ENCODE measurements around the gene FGD6. TPM values are rescaled to one million over a fixed set of nuclear protein-coding genes. Genes with fewer than 3 reads are reported as not detected.
"Not testable (repeated sequence)": the region's sequence is repeated elsewhere in the genome, so short reads cannot be mapped to it uniquely, and the experiment has no call there.

Gene FGD6
- total RNA-seq, 1 donor from 2014 or later = 8.6 TPM

- Mint-ChIP-seq H3K27me3 (ENCODE audit: low read depth) (no peaks in the 10 kb centered on the region), H3K4me3 (ENCODE audit: unreplicated experiment) (no peak overlapping the region), H3K27ac (ENCODE audit: unreplicated experiment) (no peak overlapping the region), H3K36me3 (ENCODE audit: low read depth) (peaks cover 14% of the 10 kb centered on the region), H3K4me1 (ENCODE audit: low read depth) (peaks cover 12% of the 10 kb centered on the region), H3K9me3 (ENCODE audit: low read depth) (no peaks in the 10 kb centered on the region)
- DNase-seq (ENCODE audit: low spot score) = no peak
- TF ChIP-seq, protein P1, sequence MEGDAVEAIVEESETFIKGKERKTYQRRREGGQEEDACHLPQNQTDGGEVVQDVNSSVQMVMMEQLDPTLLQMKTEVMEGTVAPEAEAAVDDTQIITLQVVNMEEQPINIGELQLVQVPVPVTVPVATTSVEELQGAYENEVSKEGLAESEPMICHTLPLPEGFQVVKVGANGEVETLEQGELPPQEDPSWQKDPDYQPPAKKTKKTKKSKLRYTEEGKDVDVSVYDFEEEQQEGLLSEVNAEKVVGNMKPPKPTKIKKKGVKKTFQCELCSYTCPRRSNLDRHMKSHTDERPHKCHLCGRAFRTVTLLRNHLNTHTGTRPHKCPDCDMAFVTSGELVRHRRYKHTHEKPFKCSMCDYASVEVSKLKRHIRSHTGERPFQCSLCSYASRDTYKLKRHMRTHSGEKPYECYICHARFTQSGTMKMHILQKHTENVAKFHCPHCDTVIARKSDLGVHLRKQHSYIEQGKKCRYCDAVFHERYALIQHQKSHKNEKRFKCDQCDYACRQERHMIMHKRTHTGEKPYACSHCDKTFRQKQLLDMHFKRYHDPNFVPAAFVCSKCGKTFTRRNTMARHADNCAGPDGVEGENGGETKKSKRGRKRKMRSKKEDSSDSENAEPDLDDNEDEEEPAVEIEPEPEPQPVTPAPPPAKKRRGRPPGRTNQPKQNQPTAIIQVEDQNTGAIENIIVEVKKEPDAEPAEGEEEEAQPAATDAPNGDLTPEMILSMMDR (IDR thresholded peaks at IDR 0.05) = no peak
Observed at GRCh38 chr12:95141310-95141709, 76.0 kb downstream of the FGD6 start.

GRCh38 chr12:95138031-95138430 lies 79.2 kb downstream of the FGD6 start:
- not testable (repeated sequence) for H3K27ac Mint-ChIP-seq (ENCODE audit: unreplicated experiment); H3K9me3 Mint-ChIP-seq (ENCODE audit: low read depth); H3K4me3 Mint-ChIP-seq (ENCODE audit: unreplicated experiment); DNase-seq (ENCODE audit: low spot score); H3K4me1 Mint-ChIP-seq (ENCODE audit: low read depth); H3K27me3 Mint-ChIP-seq (ENCODE audit: low read depth)
- peaks cover 19% of the 10 kb centered on the region for H3K36me3 Mint-ChIP-seq (ENCODE audit: low read depth)

GRCh38 chr12:95136598-95136997 lies 80.7 kb downstream of the FGD6 start:
- no peaks in the 10 kb centered on the region for H3K4me1 Mint-ChIP-seq (ENCODE audit: low read depth)
- no peak overlapping the region for H3K27ac Mint-ChIP-seq (ENCODE audit: unreplicated experiment)
- TF ChIP-seq, protein P1 (IDR thresholded peaks at IDR 0.05) = no peak
- H3K36me3 Mint-ChIP-seq (ENCODE audit: low read depth) = peaks cover 19% of the 10 kb centered on the region
- no peak overlapping the region for H3K4me3 Mint-ChIP-seq (ENCODE audit: unreplicated experiment)
- no peaks in the 10 kb centered on the region for H3K9me3 Mint-ChIP-seq (ENCODE audit: low read depth)
- H3K27me3 Mint-ChIP-seq (ENCODE audit: low read depth) = no peaks in the 10 kb centered on the region
- no peak for DNase-seq (ENCODE audit: low spot score)

- H3K27ac Mint-ChIP-seq (ENCODE audit: unreplicated experiment) = no peak overlapping the region
- DNase-seq (ENCODE audit: low spot score) = no peak
- no peak overlapping the region for H3K4me3 Mint-ChIP-seq (ENCODE audit: unreplicated experiment)
- no peaks in the 10 kb centered on the region for H3K27me3 Mint-ChIP-seq (ENCODE audit: low read depth)
- H3K9me3 Mint-ChIP-seq (ENCODE audit: low read depth) = no peaks in the 10 kb centered on the region
- H3K4me1 Mint-ChIP-seq (ENCODE audit: low read depth) = no peaks in the 10 kb centered on the region
- H3K36me3 Mint-ChIP-seq (ENCODE audit: low read depth) = peaks cover 20% of the 10 kb centered on the region
- TF ChIP-seq, protein P1 (IDR thresholded peaks at IDR 0.05) = no peak
Observed at GRCh38 chr12:95134085-95134484, 83.2 kb downstream of the FGD6 start.

DNA sequence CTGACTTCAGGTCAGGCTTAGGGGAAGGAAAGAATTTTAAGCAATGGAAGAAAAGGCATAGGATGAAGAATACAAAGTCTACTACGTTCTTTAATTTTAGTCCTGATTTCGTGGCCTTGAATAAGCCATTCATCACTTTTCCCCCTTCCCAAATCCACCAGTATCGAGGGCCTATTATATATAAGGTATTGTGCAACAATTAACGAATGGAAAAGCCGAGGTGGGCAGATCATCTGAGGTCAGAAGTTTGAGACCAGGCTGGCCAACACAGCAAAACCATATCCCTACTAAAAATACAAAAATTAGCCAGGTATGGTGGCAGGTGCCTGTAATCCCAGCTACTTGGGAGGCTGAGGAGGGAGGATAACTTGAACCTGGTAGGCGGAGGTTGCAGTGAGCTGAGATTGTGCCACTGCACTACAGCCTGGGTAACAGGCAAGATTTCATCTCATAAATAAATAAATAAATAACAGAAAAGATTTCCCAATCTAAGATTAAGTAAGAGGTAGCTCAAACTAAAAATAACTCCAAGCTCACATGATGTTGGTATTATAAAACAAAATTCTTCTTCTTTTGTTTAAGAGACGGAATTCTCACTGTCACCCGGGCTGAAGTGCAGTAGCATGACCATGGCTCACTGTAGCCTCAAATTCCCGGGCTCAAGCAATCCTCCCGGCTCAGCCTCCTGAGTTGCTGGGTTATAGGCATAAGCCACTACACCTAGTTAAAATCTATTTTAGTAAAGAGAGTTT lies 85.5 kb downstream of the FGD6 start:
- Mint-ChIP-seq H3K27me3 (ENCODE audit: low read depth) (no peaks in the 10 kb centered on the region), H3K27ac (ENCODE audit: unreplicated experiment) (no peak overlapping the region), H3K9me3 (ENCODE audit: low read depth) (no peaks in the 10 kb centered on the region), H3K4me3 (ENCODE audit: unreplicated experiment) (no peak overlapping the region), H3K36me3 (ENCODE audit: low read depth) (peaks cover 18% of the 10 kb centered on the region), H3K4me1 (ENCODE audit: low read depth) (no peaks in the 10 kb centered on the region)
- no peak for DNase-seq (ENCODE audit: low spot score)
- TF ChIP-seq, protein P1 (IDR thresholded peaks at IDR 0.05) = no peak

DNA sequence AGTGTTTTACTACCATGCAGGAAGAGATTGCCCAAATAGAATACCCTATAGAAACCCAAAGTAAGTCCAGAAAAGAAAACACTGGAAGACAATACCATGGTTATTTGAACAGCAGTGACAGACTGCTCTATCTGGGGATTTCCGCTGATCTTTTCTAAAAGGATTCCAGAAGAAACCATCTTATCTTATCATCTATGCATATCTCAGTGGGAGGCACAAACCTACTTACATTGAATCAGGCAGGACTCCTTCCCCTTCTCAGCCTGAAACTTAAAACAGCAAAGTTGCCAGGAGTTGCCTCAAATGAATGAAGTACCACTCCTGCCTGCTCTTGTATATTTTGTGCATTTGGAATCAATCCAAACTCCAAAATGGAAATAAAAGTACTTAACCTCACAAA lies 87.2 kb downstream of the FGD6 start:
- no peak overlapping the region for H3K4me3 Mint-ChIP-seq (ENCODE audit: unreplicated experiment)
- DNase-seq (ENCODE audit: low spot score) = no peak
- H3K27me3 Mint-ChIP-seq (ENCODE audit: low read depth) = no peaks in the 10 kb centered on the region
- TF ChIP-seq, protein P1 (IDR thresholded peaks at IDR 0.05) = no peak
- no peaks in the 10 kb centered on the region for H3K4me1 Mint-ChIP-seq (ENCODE audit: low read depth)
- no peaks in the 10 kb centered on the region for H3K9me3 Mint-ChIP-seq (ENCODE audit: low read depth)
- no peak overlapping the region for H3K27ac Mint-ChIP-seq (ENCODE audit: unreplicated experiment)
- H3K36me3 Mint-ChIP-seq (ENCODE audit: low read depth) = peaks cover 19% of the 10 kb centered on the region
